AG08396 (cell line): ENCODE data around the gene TRMT6.

Experiments used
- DNase-seq: peaks from one replicate; pipeline ENCODE4 v3.0.0; 2012; ENCODE audit warnings: low spot score, mixed read lengths

Gene TRMT6

GRCh38 chr20:5895626-5896025 lies 54.7 kb downstream of the TRMT6 start:
- no peak for DNase-seq

- DNase-seq: no peak
Observed at GRCh38 chr20:5893621-5894020, 56.7 kb downstream of the TRMT6 start.

- no peak for DNase-seq
Observed at GRCh38 chr20:5893052-5893451, 57.3 kb downstream of the TRMT6 start.

GRCh38 chr20:5890773-5891441 lies 59.4 kb downstream of the TRMT6 start:
- no peak for DNase-seq

GRCh38 chr20:5888041-5888440 lies 62.3 kb downstream of the TRMT6 start:
- no peak for DNase-seq

GRCh38 chr20:5887386-5887785 lies 62.9 kb downstream of the TRMT6 start:
- no peak for DNase-seq
